NCI-H524 (cell line): ENCODE measurements around the gene MLN.
"Not testable (repeated sequence)": the region's sequence is repeated elsewhere in the genome, so short reads cannot be mapped to it uniquely, and the experiment has no call there.

Source experiments
- DNase-seq, 2 experiments: peaks; one replicate each; lab custom pipeline; 2025; lab: John Stamatoyannopoulos, UW

Gene MLN

DNA sequence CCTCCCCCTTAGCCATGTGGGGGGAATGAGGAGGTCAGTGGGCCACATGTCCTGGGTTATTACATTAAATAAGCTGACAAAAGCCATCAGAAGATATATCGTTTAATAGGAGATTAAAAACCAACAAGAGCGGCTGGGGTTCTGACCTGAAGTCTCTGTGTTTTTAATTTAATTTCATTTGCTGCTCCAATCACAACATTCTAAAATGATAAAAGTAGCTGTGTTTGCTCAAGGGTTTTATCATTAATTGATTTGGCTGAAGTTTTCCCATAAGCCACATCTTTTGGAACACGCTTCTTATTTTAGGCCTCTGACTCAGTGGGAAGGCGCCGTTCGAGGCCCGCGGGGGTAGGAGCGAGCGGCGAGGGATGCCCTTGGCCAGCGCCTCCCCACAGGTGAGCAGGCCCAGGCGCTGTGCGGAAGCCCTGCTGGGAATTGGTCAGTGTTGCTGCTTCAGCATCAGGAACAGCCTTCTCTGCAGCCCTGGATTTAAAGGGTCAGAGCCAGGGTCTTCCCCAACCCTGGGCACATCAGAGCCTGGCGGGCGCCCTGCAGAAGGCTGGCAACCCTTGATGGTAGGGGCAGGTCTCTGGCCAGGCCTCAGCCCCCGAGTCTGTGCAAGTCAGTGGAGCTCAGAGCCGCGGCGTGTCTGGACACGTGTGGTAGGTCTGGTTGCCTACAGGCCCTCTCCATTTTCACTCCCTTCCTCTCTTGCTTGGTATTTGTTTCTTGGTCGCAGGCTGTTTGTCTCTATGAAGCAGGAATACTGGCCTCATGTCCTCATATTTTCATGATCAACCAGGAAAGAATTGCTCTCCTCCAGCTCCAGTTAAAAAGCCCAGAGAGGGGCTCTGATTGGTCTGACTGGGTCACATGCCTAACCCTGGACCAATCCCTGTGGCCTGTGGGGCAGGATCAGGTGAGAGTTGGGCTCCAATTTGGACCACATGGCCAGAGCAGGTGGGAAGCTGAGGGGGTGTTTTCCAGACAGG is 30.9 kb upstream of the MLN start:
- no peak for DNase-seq

DNA sequence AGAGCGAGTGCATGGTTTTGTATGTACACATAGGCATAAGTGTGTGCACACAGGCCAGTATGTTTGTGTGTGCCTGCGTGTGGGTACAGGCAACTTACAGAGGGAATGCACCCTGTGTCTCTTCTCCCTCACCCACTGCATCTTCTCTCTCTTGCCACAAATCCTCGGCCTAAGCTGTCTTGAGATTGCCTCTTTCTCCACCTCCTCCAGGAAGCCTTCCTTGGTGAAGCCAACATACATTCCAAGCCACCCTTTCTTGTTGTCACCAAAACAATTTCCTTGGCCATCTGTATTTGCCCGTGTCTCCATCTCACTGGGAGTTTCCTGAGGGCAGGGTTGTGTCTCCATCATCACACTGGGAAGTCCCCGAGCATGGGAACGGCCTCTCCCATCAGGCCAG is 29.8 kb upstream of the MLN start:
- no peak for DNase-seq

DNA sequence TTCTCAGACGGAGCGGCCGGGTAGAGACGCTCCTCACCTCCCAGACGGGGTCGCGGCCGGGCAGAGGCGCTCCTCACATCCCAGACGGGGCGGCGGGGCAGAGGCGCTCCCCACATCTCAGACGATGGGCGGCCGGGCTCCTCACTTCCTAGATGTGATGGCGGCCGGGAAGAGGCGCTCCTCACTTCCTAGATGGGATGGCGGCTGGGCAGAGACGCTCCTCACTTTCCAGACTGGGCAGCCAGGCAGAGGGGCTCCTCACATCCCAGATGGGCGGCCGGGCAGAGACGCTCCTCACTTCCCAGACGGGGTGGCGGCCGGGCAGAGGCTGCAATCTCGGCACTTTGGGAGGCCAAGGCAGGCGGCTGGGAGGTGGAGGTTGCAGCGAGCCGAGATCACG is 29.0 kb upstream of the MLN start:
- DNase-seq, result not testable (repeated sequence)

DNA sequence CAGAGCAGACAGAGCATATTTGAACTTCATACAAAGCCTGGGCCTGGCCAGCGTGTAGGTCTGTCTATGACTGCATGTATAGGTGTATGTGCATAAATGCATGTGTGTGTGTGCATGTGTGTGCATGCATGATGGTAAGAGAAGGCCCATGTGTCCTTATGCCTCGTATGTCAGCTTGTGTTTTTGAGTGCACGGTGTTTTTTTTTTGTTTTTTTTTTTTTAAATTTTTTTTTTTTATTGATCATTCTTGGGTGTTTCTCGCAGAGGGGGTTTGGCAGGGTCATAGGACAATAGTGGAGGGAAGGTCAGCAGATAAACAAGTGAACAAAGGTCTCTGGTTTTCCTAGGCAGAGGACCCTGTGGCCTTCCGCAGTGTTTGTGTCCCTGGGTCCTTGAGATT is 27.9 kb upstream of the MLN start:
- not testable (repeated sequence) for DNase-seq

GRCh38 chr6:33830635-33831240 is 26.9 kb upstream of the MLN start:
- peak in 1 of 2 experiments; percentile 33 for DNase-seq

- peak; percentile 70 to 86 for DNase-seq
Observed at GRCh38 chr6:33828764-33829731, 25.2 kb upstream of the MLN start.

GRCh38 chr6:33828452-33828763 is 24.6 kb upstream of the MLN start:
- no peak for DNase-seq

DNA sequence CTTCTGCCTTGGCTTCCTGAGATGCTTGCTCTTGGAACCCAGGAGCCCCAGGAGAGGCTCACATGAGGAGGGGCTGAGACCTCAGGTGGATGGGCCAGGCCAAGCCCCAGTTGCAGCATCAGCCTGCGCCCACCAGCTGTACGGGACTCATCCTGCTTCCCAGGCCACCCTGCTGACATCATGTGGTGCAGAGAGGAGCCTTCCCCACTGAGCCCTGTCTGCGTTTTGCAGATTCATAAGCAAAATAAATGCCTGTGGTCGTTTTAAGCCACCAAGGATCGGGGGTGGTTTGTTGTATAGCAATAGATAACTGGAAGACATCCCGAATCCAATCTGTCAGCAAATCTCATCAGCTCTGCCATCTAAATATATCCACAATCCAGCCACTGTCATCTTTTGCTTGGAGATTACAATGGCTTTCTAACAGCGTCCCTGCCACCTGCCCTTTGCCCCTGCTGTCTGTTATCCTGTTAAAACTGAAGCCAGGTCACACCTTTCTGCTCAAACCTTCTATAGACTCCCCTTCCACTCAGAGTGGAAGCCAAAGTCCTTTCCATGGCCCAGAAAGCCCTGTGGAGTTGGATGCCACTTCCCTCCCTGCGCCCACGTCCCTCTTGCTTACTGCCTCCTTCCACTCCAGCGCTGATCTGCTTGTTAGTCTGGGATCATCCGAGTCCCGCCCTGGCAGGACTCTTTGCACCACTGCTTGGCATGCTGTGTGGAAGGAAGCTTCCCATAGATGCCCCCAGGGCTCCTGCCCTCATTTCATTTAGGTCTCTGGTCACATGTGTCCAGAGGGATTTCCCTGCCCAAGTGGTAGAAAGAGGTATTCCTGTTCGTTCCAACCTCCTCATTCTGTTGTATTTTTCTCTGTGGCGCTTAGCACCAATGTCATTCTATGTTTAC is 24.0 kb upstream of the MLN start:
- DNase-seq, result no peak

GRCh38 chr6:33826537-33826936 is 22.7 kb upstream of the MLN start:
- DNase-seq, result peak in 1 of 2 experiments; percentile 45

- no peak for DNase-seq
Observed at GRCh38 chr6:33824461-33825154, 20.8 kb upstream of the MLN start.

DNA sequence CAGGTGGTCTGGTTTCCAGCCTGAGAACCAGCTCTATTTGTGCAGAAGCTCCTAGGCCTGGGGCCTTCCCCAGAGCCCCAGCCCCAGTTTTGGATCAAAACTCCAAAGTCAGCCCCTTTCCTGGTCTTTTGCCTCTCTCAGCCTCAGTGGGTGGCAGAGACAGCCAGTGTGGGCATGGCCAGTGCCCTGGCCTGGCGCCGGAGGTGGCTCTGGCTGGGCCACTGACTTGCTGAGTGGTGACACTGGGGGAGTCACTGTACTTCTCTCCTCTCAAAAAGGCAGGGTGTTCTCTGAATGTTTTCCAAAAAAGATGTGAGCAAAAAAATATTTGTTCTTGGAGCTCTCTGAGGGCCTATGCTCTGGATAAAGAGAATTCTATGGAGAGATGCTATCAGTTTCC is 20.0 kb upstream of the MLN start:
- no peak for DNase-seq

GRCh38 chr6:33822575-33823395 is 19.0 kb upstream of the MLN start:
- peak; percentile 68 to 73 for DNase-seq

GRCh38 chr6:33820784-33821520 is 17.1 kb upstream of the MLN start:
- DNase-seq, result peak; percentile 41 to 61

DNA sequence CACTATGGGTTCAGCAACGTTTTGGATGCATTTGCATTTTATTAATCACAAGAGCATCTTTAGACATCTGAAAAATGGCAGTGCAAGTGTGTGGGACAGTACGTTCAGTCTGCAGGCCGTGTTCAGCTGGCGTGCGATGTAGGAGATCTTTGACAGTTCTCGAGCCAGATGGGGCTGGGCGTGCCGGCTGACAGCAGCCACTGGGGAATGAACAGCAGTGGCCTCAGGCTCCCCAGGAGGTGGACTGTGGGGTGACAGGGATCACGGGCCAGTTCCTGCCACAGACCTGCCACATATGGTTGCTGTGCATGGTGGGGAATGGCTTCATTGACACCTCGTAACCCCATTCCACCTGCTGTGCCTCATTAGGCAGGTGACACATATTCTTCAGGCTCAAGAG is 16.4 kb upstream of the MLN start:
- peak; percentile 44 to 75 for DNase-seq

DNA sequence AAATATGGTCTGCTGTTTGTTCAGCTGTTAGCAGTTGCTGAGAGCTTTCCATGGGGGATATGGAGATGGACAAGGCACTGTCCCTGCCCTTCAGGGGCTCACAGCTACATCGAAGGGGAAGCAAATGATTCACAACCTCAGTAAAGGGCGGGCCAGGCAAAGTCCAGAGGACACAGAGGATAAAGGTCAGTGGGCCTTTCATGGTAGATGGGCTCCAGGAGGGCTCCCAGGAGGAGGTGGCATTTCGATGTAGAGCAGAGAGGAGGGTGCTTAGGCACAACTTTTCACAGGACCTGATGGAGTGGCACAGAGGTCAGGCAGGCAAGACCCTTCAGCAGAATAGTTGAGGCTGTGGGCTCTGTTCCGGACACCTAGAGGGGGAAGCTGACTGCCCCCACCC is 15.2 kb upstream of the MLN start:
- DNase-seq, result no peak

DNA sequence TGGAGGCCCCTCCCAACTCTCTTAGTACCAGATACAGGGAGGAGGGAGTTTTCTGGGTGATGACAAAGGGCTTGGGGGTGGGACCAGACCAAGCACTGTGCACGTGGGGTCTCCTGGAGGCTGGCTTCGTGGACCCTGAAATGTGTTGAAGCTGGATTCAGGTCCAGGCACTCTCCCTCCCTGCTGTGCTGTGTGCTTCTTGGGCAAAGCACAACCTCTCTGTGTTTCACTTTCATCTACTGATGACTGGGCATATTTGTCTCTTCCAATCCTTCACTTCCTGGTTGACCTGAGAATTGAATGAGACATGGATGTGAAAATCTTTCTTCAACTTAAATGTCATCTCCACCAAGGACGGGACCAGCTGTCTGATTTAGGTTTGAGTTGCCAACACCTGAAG is 14.5 kb upstream of the MLN start:
- DNase-seq, result no peak

GRCh38 chr6:33817489-33817888 is 13.7 kb upstream of the MLN start:
- DNase-seq, result no peak

GRCh38 chr6:33816911-33817310 is 13.1 kb upstream of the MLN start:
- no peak for DNase-seq

GRCh38 chr6:33815854-33816253 is 12.1 kb upstream of the MLN start:
- DNase-seq, result peak; percentile 38 to 74
